ENCODE data around the gene TDRD7.

DNA sequence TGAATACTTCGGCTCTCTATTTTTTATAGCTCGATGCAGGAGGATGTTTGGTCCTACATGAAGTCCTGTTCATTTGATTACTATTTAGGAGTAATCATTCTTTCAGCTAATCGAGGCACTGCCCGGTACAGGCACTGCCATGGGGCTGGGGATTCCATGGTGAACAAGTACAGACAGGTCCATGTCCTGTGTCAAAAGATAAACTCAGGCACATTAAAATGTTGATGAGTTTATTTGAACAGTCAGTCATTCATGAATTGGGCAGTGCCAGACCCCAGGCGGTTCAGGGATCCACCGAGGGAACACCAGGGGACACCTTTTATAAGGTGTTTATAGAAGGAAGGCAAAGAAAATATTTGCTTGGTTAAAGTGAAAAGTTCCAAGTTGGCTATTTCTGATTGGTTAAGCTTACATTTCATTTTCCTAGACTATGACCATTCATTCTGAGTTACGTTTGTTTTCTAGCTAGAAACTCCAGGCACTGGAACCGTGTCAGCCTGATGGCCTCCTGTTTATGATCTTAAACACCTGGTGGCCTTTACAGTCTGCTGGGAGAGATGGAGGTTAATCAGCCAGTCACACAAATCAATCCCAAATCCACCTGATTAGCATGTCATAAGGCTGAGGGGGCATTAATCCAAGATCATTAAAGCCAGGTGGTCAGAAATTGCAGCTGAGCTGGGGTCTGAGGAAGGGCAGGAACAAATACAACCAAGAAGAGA lies 47.0 kb upstream of the TDRD7 start:
- TF ChIP-seq, protein P1, sequence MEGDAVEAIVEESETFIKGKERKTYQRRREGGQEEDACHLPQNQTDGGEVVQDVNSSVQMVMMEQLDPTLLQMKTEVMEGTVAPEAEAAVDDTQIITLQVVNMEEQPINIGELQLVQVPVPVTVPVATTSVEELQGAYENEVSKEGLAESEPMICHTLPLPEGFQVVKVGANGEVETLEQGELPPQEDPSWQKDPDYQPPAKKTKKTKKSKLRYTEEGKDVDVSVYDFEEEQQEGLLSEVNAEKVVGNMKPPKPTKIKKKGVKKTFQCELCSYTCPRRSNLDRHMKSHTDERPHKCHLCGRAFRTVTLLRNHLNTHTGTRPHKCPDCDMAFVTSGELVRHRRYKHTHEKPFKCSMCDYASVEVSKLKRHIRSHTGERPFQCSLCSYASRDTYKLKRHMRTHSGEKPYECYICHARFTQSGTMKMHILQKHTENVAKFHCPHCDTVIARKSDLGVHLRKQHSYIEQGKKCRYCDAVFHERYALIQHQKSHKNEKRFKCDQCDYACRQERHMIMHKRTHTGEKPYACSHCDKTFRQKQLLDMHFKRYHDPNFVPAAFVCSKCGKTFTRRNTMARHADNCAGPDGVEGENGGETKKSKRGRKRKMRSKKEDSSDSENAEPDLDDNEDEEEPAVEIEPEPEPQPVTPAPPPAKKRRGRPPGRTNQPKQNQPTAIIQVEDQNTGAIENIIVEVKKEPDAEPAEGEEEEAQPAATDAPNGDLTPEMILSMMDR (IDR thresholded peaks at IDR 0.05), result no peak
- TF ChIP-seq POLR2A (IDR thresholded peaks at IDR 0.05), result no peak
